Measurements from ENCODE around the gene RHBDD1.

The RHBDD1 gene

DNA sequence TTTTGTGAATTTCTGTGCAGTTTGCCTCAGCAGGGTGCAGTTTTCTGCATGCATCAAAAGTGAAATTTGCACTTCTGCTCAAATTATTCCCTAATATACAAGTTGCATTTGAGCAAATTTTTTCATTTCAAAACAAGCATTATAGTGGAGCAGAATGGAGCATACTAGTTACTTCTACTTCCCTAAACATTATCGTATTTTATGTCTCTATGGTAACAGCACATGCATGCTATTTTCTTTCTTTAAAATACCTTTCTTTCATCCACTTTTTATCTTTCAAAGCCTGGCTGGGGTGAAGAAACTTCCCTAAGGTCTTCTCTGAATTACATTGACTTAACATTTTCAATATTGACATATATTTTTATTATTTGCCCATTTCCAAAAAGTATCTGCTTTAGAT lies 11.2 kb downstream of the RHBDD1 start:
- no peak for DNase-seq

- DNase-seq, result no peak
These were observed 11.7 kb downstream of the RHBDD1 start for GRCh38 chr2:226847511-226847910.

- no peak for DNase-seq
These were observed 13.5 kb downstream of the RHBDD1 start for GRCh38 chr2:226849349-226849748.

GRCh38 chr2:226850024-226850423 lies 14.2 kb downstream of the RHBDD1 start:
- DNase-seq, result no peak

DNA sequence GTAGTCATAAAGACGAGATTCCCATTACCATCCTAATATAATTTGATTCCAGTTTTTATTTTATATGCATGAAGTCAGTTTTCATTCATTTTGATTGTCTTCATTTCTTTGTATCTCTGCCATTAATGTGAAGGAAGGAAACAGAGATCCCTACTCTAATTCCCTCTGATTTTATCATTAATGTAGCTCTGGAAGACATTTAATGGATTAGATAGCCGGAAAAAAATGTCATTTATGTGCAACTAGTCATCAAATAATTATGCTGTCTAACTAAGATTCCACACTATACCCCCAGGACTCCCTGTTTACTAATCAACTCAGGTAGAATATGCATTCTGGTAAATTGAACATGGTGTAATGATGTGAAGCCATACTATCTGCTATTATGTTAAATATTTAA lies 19.9 kb downstream of the RHBDD1 start:
- DNase-seq, result no peak

DNA sequence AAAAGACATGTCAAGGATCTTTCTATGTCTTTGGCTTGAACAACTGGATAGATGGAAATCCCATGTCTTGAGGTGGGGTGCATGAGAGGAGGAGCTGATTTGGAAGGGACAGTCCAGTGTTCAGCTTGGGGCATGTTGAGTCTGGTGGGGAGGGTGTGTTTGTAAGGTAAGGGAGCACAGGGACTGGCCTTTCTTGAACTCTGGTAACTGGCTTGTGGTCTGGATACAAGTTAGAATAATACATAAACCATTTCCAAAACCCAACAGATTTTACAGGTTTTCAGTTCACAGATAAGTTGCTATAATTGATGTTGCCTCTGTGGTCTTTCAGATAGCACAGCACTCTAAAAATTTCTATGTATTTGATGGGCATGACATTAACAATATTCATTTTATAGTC lies 24.2 kb downstream of the RHBDD1 start:
- DNase-seq, result no peak

DNA sequence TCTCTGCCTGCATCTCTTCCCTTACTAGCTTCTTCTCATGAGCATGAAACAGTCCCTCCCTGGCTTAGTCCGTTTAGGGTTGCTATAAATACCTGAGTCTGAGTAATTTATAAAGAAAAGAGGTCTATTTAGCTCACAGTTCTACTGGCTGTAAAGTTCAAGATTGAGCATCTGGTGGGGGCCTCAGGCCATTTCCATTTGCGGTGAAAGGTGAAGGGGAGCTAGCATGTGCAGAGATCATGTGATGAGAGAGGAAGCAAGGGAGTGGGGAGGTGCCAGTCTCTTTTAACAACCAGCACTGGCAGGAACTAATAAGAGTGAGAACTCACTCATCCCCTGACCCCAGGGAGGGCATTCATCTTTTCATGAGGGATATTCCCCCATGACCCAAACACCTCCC lies 26.8 kb downstream of the RHBDD1 start:
- DNase-seq, result no peak

- no peak for DNase-seq
These were observed 29.4 kb downstream of the RHBDD1 start for GRCh38 chr2:226865273-226865672.

- DNase-seq, result no peak
These were observed 29.9 kb downstream of the RHBDD1 start for GRCh38 chr2:226865710-226866109.

GRCh38 chr2:226868331-226869162 lies 32.7 kb downstream of the RHBDD1 start:
- DNase-seq, result no peak

DNA sequence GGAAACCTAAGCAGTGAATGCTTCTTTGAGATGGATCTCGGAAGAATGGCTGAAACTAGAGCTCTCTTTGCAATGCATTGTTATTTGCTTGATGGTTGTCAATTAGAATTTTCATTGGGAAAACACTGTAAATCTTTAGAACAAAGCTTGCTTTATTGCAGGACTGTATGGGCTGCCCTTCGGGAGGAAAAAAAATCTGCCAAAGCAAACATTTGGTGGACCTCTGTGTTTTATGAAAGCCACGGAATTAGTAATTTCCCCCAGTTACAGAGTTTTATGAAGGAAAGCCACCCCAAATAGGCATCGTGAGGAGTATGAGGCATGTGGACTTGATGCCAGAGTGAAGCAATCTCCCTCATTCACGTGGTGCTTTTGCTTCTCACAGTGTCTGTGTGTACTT lies 33.5 kb downstream of the RHBDD1 start:
- no peak for DNase-seq

DNA sequence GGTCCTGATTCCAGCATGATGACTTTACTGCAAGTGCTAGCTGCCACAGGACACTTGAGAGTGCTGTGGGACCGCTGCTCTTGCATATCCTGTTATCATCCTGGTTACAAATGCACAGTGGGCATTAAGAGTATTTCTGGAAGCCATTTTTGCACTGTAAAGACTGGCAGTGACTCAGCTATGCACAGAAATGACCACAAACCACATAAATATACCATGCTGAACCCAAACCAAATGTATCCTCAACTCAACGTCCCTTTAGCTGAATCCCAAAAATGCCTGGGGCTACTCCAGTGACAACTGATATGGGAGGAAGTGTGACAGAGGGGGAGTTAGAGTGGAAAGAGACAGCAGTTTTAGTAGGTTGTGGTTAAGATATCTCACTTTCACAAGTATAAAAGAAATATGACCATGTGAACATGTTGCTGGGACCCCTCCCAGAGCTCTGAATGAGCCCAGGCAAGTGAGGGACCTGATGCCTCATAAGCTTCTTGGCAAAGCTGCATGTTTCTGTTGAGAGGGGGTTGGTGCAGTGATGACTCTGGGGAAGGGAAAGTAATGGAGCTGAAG lies 37.3 kb downstream of the RHBDD1 start:
- no peak for DNase-seq

DNA sequence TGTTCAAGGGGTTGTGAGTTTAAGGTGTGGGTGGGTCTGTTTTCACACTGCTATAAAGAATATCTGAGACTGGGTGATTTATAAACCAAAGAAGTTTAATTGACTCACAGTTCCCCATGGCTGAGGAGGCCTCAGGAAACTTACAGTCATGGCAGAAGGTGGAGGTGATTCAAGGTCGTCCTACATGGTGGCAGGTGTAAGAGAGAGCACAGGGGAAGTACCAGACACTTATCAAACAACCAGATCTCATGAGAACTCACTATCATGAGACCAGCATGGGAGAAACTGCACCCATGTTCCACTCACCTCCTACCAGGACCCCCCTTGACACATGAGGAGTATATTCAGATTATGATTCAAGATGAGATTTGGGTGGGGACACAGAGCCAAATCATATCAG lies 38.0 kb downstream of the RHBDD1 start:
- no peak for DNase-seq

GRCh38 chr2:226874749-226875148 lies 38.9 kb downstream of the RHBDD1 start:
- DNase-seq, result no peak

- no peak for DNase-seq
These were observed 39.8 kb downstream of the RHBDD1 start for GRCh38 chr2:226875438-226876225.

- DNase-seq, result no peak
These were observed 41.6 kb downstream of the RHBDD1 start for GRCh38 chr2:226877491-226877890.

DNA sequence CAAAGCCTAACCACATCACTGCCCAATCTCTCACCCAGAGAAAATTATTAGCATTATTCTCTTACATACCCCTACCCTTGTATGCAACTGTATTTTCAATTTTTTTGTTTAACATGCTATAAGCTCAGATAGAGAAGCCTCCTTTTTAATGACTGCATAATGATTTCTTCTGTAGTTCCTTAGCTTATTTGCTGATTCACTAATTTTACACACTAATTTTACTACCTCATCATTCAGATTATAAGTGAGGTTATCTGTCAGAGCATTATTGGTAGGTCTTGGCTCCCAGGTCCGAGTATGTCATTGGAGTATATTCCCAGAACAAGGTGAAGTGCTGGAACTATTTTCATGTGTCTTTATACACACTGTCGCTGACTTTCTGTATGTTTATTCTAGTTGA lies 45.4 kb downstream of the RHBDD1 start:
- no peak for DNase-seq

- DNase-seq, result no peak
These were observed 46.8 kb downstream of the RHBDD1 start for GRCh38 chr2:226882606-226883005.

GRCh38 chr2:226883296-226883795 lies 47.5 kb downstream of the RHBDD1 start:
- no peak for DNase-seq

GRCh38 chr2:226884166-226884565 lies 48.3 kb downstream of the RHBDD1 start:
- DNase-seq, result no peak

GRCh38 chr2:226885769-226886435 lies 50.0 kb downstream of the RHBDD1 start:
- DNase-seq, result no peak

- DNase-seq, result no peak
These were observed 52.1 kb downstream of the RHBDD1 start for GRCh38 chr2:226887940-226888339.

DNA sequence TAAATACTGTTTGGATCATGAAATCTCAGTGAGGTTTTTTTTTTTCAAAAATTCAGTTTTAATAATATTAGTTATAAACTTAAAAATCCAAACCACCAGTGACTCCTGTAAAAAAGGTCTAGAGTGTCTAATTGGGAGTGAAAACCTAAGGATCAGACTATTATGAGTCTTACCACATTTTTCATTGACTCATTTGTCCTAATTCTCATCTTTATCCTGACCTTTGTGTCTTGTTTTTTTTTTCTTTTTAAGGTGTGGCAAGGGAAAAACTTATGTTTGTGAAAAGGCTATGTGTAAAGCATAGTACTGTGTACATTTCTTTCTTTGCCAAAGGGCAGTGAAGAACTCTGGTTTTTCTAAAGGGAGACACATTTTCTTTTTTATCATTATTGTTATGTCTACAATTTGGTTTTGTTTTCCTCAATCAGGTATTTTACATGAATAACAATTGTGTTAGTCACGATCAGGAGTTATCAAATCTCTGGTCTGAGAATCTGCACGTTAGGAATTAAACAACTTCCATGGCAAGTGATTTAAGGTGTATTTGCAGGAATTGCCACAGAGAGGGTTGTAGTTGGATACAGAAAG lies 52.6 kb downstream of the RHBDD1 start:
- DNase-seq, result no peak

Measured in NCI-H345 (cell line).